ENCODE measurements around the gene MKNK1.

DNA sequence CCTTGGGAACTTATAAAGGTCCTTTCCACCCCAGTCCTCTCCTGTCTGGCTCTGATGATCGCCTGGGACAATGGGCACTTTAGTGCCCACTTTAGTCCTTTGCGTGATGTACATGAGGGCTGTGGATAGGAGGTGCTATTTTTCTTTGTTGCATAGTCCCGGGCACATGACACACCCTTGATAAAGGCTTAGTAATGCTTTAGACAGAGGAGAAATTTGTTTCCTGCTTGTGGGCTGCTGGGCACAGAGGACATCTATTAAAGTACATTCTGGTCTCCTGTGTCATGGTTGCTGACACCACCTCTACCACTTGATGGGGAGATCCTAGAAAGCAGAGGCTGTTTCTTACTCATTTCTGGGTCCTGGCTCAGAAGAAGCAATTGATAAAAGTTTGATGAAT is 47.2 kb downstream of the MKNK1 start:
- TF ChIP-seq, protein P1, sequence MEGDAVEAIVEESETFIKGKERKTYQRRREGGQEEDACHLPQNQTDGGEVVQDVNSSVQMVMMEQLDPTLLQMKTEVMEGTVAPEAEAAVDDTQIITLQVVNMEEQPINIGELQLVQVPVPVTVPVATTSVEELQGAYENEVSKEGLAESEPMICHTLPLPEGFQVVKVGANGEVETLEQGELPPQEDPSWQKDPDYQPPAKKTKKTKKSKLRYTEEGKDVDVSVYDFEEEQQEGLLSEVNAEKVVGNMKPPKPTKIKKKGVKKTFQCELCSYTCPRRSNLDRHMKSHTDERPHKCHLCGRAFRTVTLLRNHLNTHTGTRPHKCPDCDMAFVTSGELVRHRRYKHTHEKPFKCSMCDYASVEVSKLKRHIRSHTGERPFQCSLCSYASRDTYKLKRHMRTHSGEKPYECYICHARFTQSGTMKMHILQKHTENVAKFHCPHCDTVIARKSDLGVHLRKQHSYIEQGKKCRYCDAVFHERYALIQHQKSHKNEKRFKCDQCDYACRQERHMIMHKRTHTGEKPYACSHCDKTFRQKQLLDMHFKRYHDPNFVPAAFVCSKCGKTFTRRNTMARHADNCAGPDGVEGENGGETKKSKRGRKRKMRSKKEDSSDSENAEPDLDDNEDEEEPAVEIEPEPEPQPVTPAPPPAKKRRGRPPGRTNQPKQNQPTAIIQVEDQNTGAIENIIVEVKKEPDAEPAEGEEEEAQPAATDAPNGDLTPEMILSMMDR (IDR thresholded peaks at IDR 0.05), result no peak
- TF ChIP-seq POLR2A (IDR thresholded peaks at IDR 0.05) (no peak), POLR2AphosphoS5 (IDR thresholded peaks at IDR 0.05) (no peak), EP300 (IDR thresholded peaks at IDR 0.05) (no peak)
